ENCODE measurements around the gene NIPSNAP2.
"Not testable (repeated sequence)": the region's sequence is repeated elsewhere in the genome, so short reads cannot be mapped to it uniquely, and the experiment has no call there.

The NIPSNAP2 gene

GRCh38 chr7:55975988-55976633 is 11.7 kb downstream of the NIPSNAP2 start:
- DNase-seq = peak; percentile 23

GRCh38 chr7:55977831-55978230 is 13.4 kb downstream of the NIPSNAP2 start:
- DNase-seq = peak; percentile 90

GRCh38 chr7:55980266-55980665 is 15.9 kb downstream of the NIPSNAP2 start:
- DNase-seq = no peak

- no peak for DNase-seq
Measured at GRCh38 chr7:55983537-55983936, 19.2 kb downstream of the NIPSNAP2 start.

GRCh38 chr7:55992346-55992745 is 28.0 kb downstream of the NIPSNAP2 start:
- no peak for DNase-seq

GRCh38 chr7:55996856-55997500 is 32.6 kb downstream of the NIPSNAP2 start:
- DNase-seq = no peak

- DNase-seq = no peak
Measured at GRCh38 chr7:56003749-56004148, 39.4 kb downstream of the NIPSNAP2 start.

GRCh38 chr7:56007167-56007652 is 42.8 kb downstream of the NIPSNAP2 start:
- DNase-seq = no peak

- DNase-seq = no peak
Measured at GRCh38 chr7:56007891-56008290, 43.5 kb downstream of the NIPSNAP2 start.

GRCh38 chr7:56009695-56010094 is 45.3 kb downstream of the NIPSNAP2 start:
- no peak for DNase-seq

- not testable (repeated sequence) for DNase-seq
Measured at GRCh38 chr7:56017015-56017414, 52.6 kb downstream of the NIPSNAP2 start.

- no peak for DNase-seq
Measured at GRCh38 chr7:56019501-56019900, 55.1 kb downstream of the NIPSNAP2 start.

GRCh38 chr7:56023500-56023899 is 59.1 kb downstream of the NIPSNAP2 start:
- no peak for DNase-seq

- DNase-seq = no peak
Measured at GRCh38 chr7:56026538-56026937, 62.2 kb downstream of the NIPSNAP2 start.

- peak; percentile 40 for DNase-seq
Measured at GRCh38 chr7:56028942-56029630, 64.7 kb downstream of the NIPSNAP2 start.

GRCh38 chr7:56030340-56030739 is 66.0 kb downstream of the NIPSNAP2 start:
- DNase-seq = no peak

GRCh38 chr7:56031556-56031955 is 67.2 kb downstream of the NIPSNAP2 start:
- not testable (repeated sequence) for DNase-seq

GRCh38 chr7:56032578-56032977 is 68.2 kb downstream of the NIPSNAP2 start:
- not testable (repeated sequence) for DNase-seq

GRCh38 chr7:56033671-56034432 is 69.5 kb downstream of the NIPSNAP2 start:
- DNase-seq = peak; percentile 64

GRCh38 chr7:56040730-56041129 is 76.3 kb downstream of the NIPSNAP2 start:
- DNase-seq = no peak

GRCh38 chr7:56045758-56046157 is 81.4 kb downstream of the NIPSNAP2 start:
- DNase-seq = not testable (repeated sequence)

- peak; percentile 83 for DNase-seq
Measured at GRCh38 chr7:56046721-56047445, 82.5 kb downstream of the NIPSNAP2 start.

All from fibroblast of skin of back (primary cell).